ENCODE results near the gene PHACTR1.

Gene PHACTR1

GRCh38 chr6:12993283-12993898, 276.8 kb downstream of the PHACTR1 start:
- DNase-seq (ENCODE audit: low spot score) = no peak

GRCh38 chr6:12995419-12995818, 278.9 kb downstream of the PHACTR1 start:
- no peak for DNase-seq (ENCODE audit: low spot score)

- DNase-seq (ENCODE audit: low spot score) = no peak
Measured at GRCh38 chr6:13000537-13000936, 284.0 kb downstream of the PHACTR1 start.

- no peak for DNase-seq (ENCODE audit: low spot score)
Measured at GRCh38 chr6:13001927-13002326, 285.4 kb downstream of the PHACTR1 start.

- no peak for DNase-seq (ENCODE audit: low spot score)
Measured at GRCh38 chr6:13004601-13005000, 288.0 kb downstream of the PHACTR1 start.

GRCh38 chr6:13005994-13006393, 289.4 kb downstream of the PHACTR1 start:
- DNase-seq (ENCODE audit: low spot score) = no peak

- DNase-seq (ENCODE audit: low spot score) = no peak
Measured at GRCh38 chr6:13006578-13007300, 290.2 kb downstream of the PHACTR1 start.

GRCh38 chr6:13007744-13008143, 291.2 kb downstream of the PHACTR1 start:
- DNase-seq (ENCODE audit: low spot score) = no peak

GRCh38 chr6:13009031-13009430, 292.5 kb downstream of the PHACTR1 start:
- no peak for DNase-seq (ENCODE audit: low spot score)

GRCh38 chr6:13009461-13009860, 292.9 kb downstream of the PHACTR1 start:
- no peak for DNase-seq (ENCODE audit: low spot score)

- no peak for DNase-seq (ENCODE audit: low spot score)
Measured at GRCh38 chr6:13011612-13012146, 295.1 kb downstream of the PHACTR1 start.

GRCh38 chr6:13012296-13012695, 295.7 kb downstream of the PHACTR1 start:
- DNase-seq (ENCODE audit: low spot score) = no peak

- no peak for DNase-seq (ENCODE audit: low spot score)
Measured at GRCh38 chr6:13012977-13013680, 296.6 kb downstream of the PHACTR1 start.

GRCh38 chr6:13013681-13014503, 297.3 kb downstream of the PHACTR1 start:
- no peak for DNase-seq (ENCODE audit: low spot score)

- DNase-seq (ENCODE audit: low spot score) = no peak
Measured at GRCh38 chr6:13014504-13015378, 298.2 kb downstream of the PHACTR1 start.

- DNase-seq (ENCODE audit: low spot score) = no peak
Measured at GRCh38 chr6:13015379-13015681, 298.8 kb downstream of the PHACTR1 start.

GRCh38 chr6:13024616-13025015, 308.0 kb downstream of the PHACTR1 start:
- DNase-seq (ENCODE audit: low spot score) = no peak

- DNase-seq (ENCODE audit: low spot score) = no peak
Measured at GRCh38 chr6:13025893-13026499, 309.4 kb downstream of the PHACTR1 start.

GRCh38 chr6:13026557-13026956, 310.0 kb downstream of the PHACTR1 start:
- no peak for DNase-seq (ENCODE audit: low spot score)

- DNase-seq (ENCODE audit: low spot score) = no peak
Measured at GRCh38 chr6:13027207-13027606, 310.6 kb downstream of the PHACTR1 start.

- DNase-seq (ENCODE audit: low spot score) = no peak
Measured at GRCh38 chr6:13030396-13030795, 313.8 kb downstream of the PHACTR1 start.
